ENCODE results near the gene DERA. TPM values are rescaled to one million over a fixed set of nuclear protein-coding genes. Genes with fewer than 3 reads are reported as not detected.

The DERA gene
- total and polyA plus RNA-seq, 4 donors, result 23.5 to 32.7 (median 29.3) TPM

- DNase-seq (ENCODE audit: low read depth in 4 of 6, low spot score in 6 of 6), result no peak
- Histone ChIP-seq H3K4me3 (ENCODE audit: low read depth, low read length) (no peak overlapping the region), H3K9me3 (ENCODE audit: control insufficient read depth, insufficient read depth, low read length) (peaks cover 2% of the 10 kb centered on the region), H3K27me3 (ENCODE audit: control insufficient read depth, insufficient read depth, low read length) (no peaks in the 10 kb centered on the region), H3K27ac (ENCODE audit: low read depth, low read length) (no peak overlapping the region), H3K4me1 (ENCODE audit: control insufficient read depth, insufficient read depth, low read length) (no peaks in the 10 kb centered on the region), H3K36me3 (ENCODE audit: control insufficient read depth, insufficient read depth, low read length) (peaks cover 14% of the 10 kb centered on the region)
- WGBS (ENCODE audit: insufficient coverage), result 100% methylated on average over 2 of the region's 6 CpGs
These were observed 78.0 kb downstream of the DERA start for GRCh38 chr12:15988983-15989755.

GRCh38 chr12:15995801-15996200 lies 84.7 kb downstream of the DERA start:
- H3K4me3 ChIP-seq (ENCODE audit: low read depth, low read length), result no peak overlapping the region
- H3K27me3 ChIP-seq (ENCODE audit: control insufficient read depth, insufficient read depth, low read length), result no peaks in the 10 kb centered on the region
- no peaks in the 10 kb centered on the region for H3K36me3 ChIP-seq (ENCODE audit: control insufficient read depth, insufficient read depth, low read length)
- H3K9me3 ChIP-seq (ENCODE audit: control insufficient read depth, insufficient read depth, low read length), result peaks cover 2% of the 10 kb centered on the region
- no peaks in the 10 kb centered on the region for H3K4me1 ChIP-seq (ENCODE audit: control insufficient read depth, insufficient read depth, low read length)
- H3K27ac ChIP-seq (ENCODE audit: low read depth, low read length), result no peak overlapping the region
- WGBS (ENCODE audit: insufficient coverage), result 100% methylated on average over 1 of the region's 4 CpGs
- DNase-seq (ENCODE audit: low read depth in 4 of 6, low spot score in 6 of 6), result no peak

DNA sequence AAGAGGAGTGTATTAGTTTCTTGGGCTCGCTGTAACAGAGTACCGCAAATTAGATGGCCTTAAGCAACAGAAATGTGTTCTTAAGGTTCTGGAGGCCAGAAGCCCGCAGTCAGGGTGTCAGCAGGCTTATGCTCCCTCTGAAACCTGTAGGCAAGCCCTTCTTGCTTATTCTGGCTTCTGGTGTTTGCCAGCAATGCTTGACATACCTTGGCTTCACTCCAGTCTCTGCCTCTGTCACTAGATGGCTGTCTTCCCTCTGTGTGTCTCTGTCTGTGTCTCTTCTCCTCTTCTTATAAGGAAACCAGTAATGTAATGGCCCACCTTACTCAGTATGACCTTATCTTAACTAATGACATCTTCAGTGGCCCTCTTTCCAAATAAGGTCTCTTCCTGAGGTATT lies 85.1 kb downstream of the DERA start:
- no peak overlapping the region for H3K4me3 ChIP-seq (ENCODE audit: low read depth, low read length)
- H3K36me3 ChIP-seq (ENCODE audit: control insufficient read depth, insufficient read depth, low read length), result no peaks in the 10 kb centered on the region
- no peaks in the 10 kb centered on the region for H3K4me1 ChIP-seq (ENCODE audit: control insufficient read depth, insufficient read depth, low read length)
- H3K9me3 ChIP-seq (ENCODE audit: control insufficient read depth, insufficient read depth, low read length), result no peaks in the 10 kb centered on the region
- no peak overlapping the region for H3K27ac ChIP-seq (ENCODE audit: low read depth, low read length)
- peak in 2 of 6 donors; percentile 41 to 82 for DNase-seq (ENCODE audit: low read depth in 4 of 6, low spot score in 6 of 6)
- no peaks in the 10 kb centered on the region for H3K27me3 ChIP-seq (ENCODE audit: control insufficient read depth, insufficient read depth, low read length)
- WGBS (ENCODE audit: insufficient coverage), result 100% methylated on average over 3 of the region's 3 CpGs

- no CpG with 5 or more reads among the region's 1 CpG for WGBS (ENCODE audit: insufficient coverage)
- no peaks in the 10 kb centered on the region for H3K36me3 ChIP-seq (ENCODE audit: control insufficient read depth, insufficient read depth, low read length)
- no peaks in the 10 kb centered on the region for H3K9me3 ChIP-seq (ENCODE audit: control insufficient read depth, insufficient read depth, low read length)
- no peaks in the 10 kb centered on the region for H3K4me1 ChIP-seq (ENCODE audit: control insufficient read depth, insufficient read depth, low read length)
- no peak overlapping the region for H3K4me3 ChIP-seq (ENCODE audit: low read depth, low read length)
- no peak for DNase-seq (ENCODE audit: low read depth in 4 of 6, low spot score in 6 of 6)
- H3K27me3 ChIP-seq (ENCODE audit: control insufficient read depth, insufficient read depth, low read length), result no peaks in the 10 kb centered on the region
- H3K27ac ChIP-seq (ENCODE audit: low read depth, low read length), result no peak overlapping the region
These were observed 85.8 kb downstream of the DERA start for GRCh38 chr12:15996948-15997347.

DNA sequence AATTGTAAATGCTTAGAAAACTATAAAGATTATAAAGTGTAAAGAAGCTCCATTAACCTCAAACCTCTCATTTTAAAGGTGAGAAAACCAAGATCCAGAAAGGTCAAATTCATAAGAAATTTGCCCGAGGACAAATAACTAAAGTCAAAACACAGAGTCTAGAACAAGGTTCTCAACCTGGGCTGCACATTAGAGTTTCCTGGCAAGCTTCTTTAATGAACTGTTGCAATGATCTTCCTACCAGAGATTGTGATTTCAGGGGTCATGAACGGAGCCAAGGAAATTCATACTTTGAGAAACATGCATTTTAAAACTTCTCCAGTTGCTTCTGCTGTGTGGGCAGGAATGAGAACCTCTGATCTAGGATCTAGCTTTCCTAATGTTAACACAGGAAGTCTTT lies 86.8 kb downstream of the DERA start:
- H3K9me3 ChIP-seq (ENCODE audit: control insufficient read depth, insufficient read depth, low read length), result no peaks in the 10 kb centered on the region
- no peaks in the 10 kb centered on the region for H3K27me3 ChIP-seq (ENCODE audit: control insufficient read depth, insufficient read depth, low read length)
- H3K27ac ChIP-seq (ENCODE audit: low read depth, low read length), result no peak overlapping the region
- no peak overlapping the region for H3K4me3 ChIP-seq (ENCODE audit: low read depth, low read length)
- H3K4me1 ChIP-seq (ENCODE audit: control insufficient read depth, insufficient read depth, low read length), result no peaks in the 10 kb centered on the region
- DNase-seq (ENCODE audit: low read depth in 4 of 6, low spot score in 6 of 6), result no peak
- WGBS (ENCODE audit: insufficient coverage), result 100% methylated on average over 1 of the region's 2 CpGs
- H3K36me3 ChIP-seq (ENCODE audit: control insufficient read depth, insufficient read depth, low read length), result no peaks in the 10 kb centered on the region

DNA sequence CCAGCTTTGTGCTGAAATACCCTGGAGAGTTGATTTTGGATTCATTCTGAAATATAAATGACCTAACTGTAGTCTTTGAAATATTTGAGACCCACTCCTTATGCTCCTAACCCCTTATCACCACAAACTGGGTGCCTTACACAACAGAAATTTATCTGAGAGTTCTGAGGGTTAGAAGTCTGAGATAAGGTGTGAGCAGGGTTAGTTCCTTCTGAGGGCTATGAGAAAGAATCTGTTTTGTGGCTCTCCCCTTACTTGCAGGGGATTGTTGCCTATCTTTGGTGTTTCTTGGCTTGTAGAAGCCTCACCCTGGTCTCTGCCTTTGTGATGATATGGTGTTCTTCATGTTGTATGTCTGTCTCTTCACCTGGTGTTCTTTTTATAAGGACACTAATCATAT lies 91.7 kb downstream of the DERA start:
- no peaks in the 10 kb centered on the region for H3K9me3 ChIP-seq (ENCODE audit: control insufficient read depth, insufficient read depth, low read length)
- DNase-seq (ENCODE audit: low read depth in 4 of 6, low spot score in 6 of 6), result no peak
- H3K4me1 ChIP-seq (ENCODE audit: control insufficient read depth, insufficient read depth, low read length), result no peaks in the 10 kb centered on the region
- no peaks in the 10 kb centered on the region for H3K27me3 ChIP-seq (ENCODE audit: control insufficient read depth, insufficient read depth, low read length)
- no peak overlapping the region for H3K27ac ChIP-seq (ENCODE audit: low read depth, low read length)
- H3K4me3 ChIP-seq (ENCODE audit: low read depth, low read length), result no peak overlapping the region
- peaks cover 2% of the 10 kb centered on the region for H3K36me3 ChIP-seq (ENCODE audit: control insufficient read depth, insufficient read depth, low read length)

GRCh38 chr12:16003460-16003859 lies 92.3 kb downstream of the DERA start:
- Histone ChIP-seq H3K27ac (ENCODE audit: low read depth, low read length) (no peak overlapping the region), H3K4me3 (ENCODE audit: low read depth, low read length) (no peak overlapping the region), H3K4me1 (ENCODE audit: control insufficient read depth, insufficient read depth, low read length) (no peaks in the 10 kb centered on the region), H3K27me3 (ENCODE audit: control insufficient read depth, insufficient read depth, low read length) (no peaks in the 10 kb centered on the region), H3K9me3 (ENCODE audit: control insufficient read depth, insufficient read depth, low read length) (no peaks in the 10 kb centered on the region), H3K36me3 (ENCODE audit: control insufficient read depth, insufficient read depth, low read length) (peaks cover 2% of the 10 kb centered on the region)
- WGBS (ENCODE audit: insufficient coverage), result 50% methylated on average over 2 of the region's 3 CpGs
- DNase-seq (ENCODE audit: low read depth in 4 of 6, low spot score in 6 of 6), result no peak

- no peak overlapping the region for H3K4me3 ChIP-seq (ENCODE audit: low read depth, low read length)
- no peaks in the 10 kb centered on the region for H3K27me3 ChIP-seq (ENCODE audit: control insufficient read depth, insufficient read depth, low read length)
- no CpG with 5 or more reads among the region's 4 CpGs for WGBS (ENCODE audit: insufficient coverage)
- no peak overlapping the region for H3K27ac ChIP-seq (ENCODE audit: low read depth, low read length)
- no peaks in the 10 kb centered on the region for H3K9me3 ChIP-seq (ENCODE audit: control insufficient read depth, insufficient read depth, low read length)
- no peaks in the 10 kb centered on the region for H3K4me1 ChIP-seq (ENCODE audit: control insufficient read depth, insufficient read depth, low read length)
- H3K36me3 ChIP-seq (ENCODE audit: control insufficient read depth, insufficient read depth, low read length), result peaks cover 2% of the 10 kb centered on the region
- no peak for DNase-seq (ENCODE audit: low read depth in 4 of 6, low spot score in 6 of 6)
These were observed 95.6 kb downstream of the DERA start for GRCh38 chr12:16006752-16007151.

DNA sequence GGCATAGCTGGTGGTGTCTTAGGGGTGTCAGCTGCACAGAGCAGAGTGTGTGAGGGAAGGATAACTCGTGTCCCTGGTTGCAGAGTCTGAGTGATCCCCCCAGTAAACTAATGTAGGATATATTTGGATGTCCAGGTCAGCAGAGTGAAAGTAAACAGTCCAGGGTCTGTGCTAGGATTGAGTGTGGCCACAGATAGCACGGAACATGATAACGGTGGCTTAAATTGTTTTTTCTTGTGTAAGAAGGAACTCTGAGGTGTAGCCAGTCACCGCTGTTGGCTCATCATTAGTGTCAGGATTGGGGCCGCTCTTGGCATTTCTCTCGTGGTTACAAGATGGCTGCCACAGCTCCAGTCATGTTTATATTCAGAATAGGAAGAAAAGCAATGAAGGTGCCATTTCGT lies 97.3 kb downstream of the DERA start:
- 97% methylated on average over 7 of the region's 7 CpGs for WGBS (ENCODE audit: insufficient coverage)
- H3K4me3 ChIP-seq (ENCODE audit: low read depth, low read length), result no peak overlapping the region

GRCh38 chr12:16012117-16012516 lies 101.0 kb downstream of the DERA start:
- H3K27me3 ChIP-seq (ENCODE audit: control insufficient read depth, insufficient read depth, low read length), result no peaks in the 10 kb centered on the region
- peak in 1 of 6 donors; percentile 65 for DNase-seq (ENCODE audit: low read depth in 4 of 6, low spot score in 6 of 6)
- H3K4me1 ChIP-seq (ENCODE audit: control insufficient read depth, insufficient read depth, low read length), result no peaks in the 10 kb centered on the region
- no peaks in the 10 kb centered on the region for H3K36me3 ChIP-seq (ENCODE audit: control insufficient read depth, insufficient read depth, low read length)
- no peak overlapping the region for H3K4me3 ChIP-seq (ENCODE audit: low read depth, low read length)
- H3K9me3 ChIP-seq (ENCODE audit: control insufficient read depth, insufficient read depth, low read length), result peaks cover 6% of the 10 kb centered on the region
- H3K27ac ChIP-seq (ENCODE audit: low read depth, low read length), result no peak overlapping the region

More for the DNA sequence above, 97.3 kb downstream of the DERA start:
- DNase-seq (ENCODE audit: low read depth in 4 of 6, low spot score in 6 of 6), result no peak
- Histone ChIP-seq H3K27me3 (ENCODE audit: control insufficient read depth, insufficient read depth, low read length) (no peaks in the 10 kb centered on the region), H3K27ac (ENCODE audit: low read depth, low read length) (no peak overlapping the region), H3K4me1 (ENCODE audit: control insufficient read depth, insufficient read depth, low read length) (no peaks in the 10 kb centered on the region), H3K9me3 (ENCODE audit: control insufficient read depth, insufficient read depth, low read length) (no peaks in the 10 kb centered on the region), H3K36me3 (ENCODE audit: control insufficient read depth, insufficient read depth, low read length) (peaks cover 2% of the 10 kb centered on the region)
